HG02588 (cell line): ENCODE results near the gene SLC48A1.

Source experiments
- ATAC-seq: cut with Tn5 transposase; IDR thresholded peaks from one replicate; pipeline ENCODE4 v1.9.1; 2021; ENCODE audit warnings: mild to moderate bottlenecking, moderate library complexity; ENCODE audit not compliant: unreplicated experiment

Gene SLC48A1

DNA sequence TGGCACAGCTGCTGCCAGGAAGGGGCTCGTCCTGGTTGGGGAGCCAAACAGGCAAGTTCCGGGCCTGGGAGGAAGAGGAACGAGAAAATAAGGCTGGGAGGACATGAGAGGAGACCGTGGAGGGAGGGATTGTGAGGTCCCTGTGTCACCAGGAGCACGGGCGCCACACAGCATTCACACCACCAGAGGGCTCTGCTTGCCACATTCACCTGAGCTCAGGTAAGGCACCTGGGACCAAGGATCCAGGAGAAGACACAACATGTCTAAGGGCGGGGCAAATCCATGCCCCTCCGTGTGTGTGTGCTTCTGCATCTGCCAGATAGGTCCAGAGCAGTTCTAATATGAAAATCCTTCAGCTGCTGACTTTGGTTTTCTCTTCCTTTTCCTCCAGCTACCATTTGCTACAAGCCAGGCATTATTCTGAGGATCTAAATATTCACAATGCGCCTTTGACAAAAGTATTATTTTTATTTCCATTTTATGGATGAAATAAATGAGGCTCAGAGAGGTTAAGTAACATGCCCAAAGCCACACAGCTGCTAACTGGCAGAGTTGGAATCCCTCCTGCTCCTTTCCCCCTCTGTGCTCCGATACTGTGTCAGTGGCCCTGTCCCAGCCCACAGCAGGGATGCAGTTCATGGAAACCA is 28.9 kb upstream of the SLC48A1 start:
- no peak for ATAC-seq

DNA sequence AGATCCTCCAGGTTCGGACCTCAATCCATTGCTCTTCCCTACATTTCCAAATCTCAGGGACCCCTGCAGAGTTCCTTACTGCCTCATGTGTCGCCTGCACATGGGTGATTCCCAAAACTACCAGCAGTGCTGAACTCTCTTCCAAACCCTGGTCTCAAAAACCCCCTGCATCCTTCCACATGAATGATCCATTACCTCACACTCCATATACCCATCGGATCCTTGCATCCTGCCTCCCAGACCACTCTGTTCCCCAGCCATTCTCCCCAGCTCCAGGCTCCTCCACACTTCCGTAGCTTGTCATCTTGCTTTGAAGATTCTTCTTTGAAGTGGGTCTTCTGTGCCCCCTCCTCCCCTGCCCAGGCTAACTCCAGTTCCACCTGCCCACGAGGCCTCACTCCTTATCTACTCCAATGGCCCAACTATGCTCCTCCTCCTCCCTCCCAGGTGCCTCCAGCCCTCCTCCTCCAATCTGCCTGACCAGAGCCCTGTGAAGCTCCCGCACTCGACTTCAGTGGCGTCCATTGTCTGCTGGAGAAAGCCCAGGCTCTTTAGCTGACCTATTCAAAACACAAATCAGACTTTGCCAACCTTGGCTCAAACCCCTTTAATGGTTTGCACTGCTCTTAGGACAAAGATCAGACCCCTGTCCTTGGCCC is 28.1 kb upstream of the SLC48A1 start:
- ATAC-seq: no peak

DNA sequence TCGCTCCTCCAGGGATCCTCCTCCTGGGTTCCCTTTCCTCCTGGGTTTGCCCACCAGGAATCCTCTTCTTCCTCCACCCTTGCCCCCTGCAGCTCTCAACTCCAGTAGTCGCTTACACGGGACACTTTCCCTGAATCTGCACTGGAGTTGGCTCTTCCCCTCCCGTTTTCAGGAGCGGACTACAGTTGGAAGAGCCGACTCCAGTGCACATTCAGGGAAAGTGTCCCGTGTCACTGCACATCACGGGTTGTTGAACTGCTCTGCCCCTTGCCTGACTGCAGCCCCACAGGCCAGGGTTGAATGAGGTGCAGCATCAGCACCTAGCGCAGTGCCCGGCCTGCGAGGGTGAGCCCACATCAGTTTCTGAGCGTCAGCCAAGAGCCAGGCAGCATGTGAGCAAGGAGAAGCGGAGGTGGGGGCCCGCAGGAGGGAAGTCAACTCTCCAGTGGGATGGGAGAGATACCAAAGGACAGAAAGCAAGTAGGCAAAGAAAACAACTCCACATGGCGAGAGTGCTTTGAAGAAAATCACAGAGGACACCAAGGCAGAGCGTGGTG is 27.5 kb upstream of the SLC48A1 start:
- ATAC-seq: no peak

DNA sequence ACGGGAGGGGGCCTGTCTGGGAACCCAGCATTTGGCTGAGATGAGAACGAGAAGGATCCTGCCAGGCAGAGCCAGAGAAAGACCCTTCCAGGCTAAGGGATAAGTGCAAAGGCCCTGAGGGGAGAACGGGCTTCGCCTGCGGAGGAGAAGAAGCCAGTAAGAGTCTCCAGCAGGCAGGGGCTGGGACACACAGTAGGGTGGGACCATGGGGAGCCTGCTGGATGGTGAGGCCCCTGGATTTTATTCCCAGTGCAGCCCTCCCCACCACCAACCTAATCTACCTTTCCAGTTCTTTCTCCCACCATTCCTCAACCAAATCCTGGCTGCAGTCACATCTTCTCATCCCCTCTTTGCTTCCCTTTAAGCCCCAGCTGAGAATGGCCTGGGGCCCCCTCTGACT is 27.0 kb upstream of the SLC48A1 start:
- no peak for ATAC-seq

DNA sequence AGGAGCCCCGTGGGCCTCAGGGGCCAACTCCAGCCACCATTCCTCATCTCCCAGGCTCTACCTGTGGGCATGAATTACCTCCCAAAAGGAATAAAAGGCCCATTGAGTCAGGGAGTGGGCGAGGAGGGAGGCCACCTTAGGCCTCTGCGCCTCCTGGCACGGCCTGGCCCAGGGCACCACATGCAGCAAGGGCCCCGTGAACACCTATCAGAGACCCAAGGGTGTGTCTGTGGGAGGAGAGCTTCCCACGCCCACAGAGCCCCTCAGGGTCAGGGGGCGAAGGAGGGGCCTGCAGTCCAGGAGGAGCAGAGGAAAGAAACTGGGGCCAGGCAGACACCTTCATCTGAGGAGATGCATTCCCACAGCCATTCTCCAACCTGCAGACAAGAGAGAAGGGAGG is 26.5 kb upstream of the SLC48A1 start:
- ATAC-seq: no peak

DNA sequence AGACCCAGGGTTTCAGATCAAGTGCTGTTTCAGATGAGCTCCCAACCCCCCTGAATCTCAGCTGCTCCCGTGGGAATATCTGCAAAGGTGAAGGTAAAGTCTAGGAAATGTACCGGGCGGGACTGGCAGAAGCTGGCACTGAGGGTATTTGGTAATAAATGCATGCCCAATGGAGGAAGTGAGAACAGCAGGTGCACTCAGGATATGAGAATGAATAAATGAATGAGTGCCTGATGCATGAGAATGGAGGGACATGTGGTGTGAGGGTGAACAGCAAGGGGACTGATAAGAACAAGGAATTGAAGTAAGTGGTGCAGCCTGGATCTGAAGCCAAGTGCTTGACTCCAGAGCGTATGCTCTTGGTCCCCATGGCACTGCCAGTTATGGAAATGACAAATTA is 25.9 kb upstream of the SLC48A1 start:
- no peak for ATAC-seq

DNA sequence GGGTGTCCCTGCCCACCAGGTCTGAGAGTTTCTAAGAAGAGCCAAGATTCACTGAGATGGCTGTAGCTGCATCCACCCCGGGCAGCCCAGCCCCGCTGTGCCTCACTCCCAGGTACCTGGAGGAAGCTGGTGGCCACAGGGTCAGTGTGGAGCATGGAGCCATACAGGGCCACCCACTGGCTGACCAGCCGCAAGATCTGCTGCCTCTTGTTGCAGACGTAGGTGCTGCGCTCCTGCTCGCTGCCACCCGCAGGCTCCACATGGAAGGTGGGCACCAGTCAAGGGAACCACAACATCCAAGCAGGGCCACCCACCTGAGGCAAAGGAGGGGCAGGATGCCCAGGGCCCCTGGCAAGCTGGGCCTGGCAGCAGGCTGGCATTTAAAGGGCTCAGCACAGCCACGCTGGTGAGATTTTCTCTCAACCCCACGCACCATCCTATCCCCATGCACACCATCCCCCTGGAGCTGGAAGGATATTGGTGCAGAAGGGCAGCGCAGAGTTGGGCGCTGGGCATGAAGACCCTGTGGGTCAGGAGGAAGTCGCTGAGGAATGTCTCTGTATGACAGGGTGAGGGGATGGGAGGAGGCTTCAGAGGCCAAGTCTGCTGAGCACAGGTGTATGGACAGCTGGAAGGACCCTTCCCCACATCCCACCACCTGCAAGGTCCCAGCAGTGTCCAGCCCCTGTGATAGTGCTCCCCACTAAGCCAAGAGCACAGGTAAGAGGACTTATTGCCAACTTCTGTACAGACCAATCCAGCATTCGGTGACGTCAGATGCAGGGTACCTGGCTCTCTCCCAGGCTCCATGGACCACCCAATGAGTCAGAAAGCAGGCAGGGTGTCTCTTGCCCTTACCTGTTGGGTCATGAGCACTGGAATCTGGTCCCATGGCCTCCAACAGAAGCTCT is 25.2 kb upstream of the SLC48A1 start:
- no peak for ATAC-seq

DNA sequence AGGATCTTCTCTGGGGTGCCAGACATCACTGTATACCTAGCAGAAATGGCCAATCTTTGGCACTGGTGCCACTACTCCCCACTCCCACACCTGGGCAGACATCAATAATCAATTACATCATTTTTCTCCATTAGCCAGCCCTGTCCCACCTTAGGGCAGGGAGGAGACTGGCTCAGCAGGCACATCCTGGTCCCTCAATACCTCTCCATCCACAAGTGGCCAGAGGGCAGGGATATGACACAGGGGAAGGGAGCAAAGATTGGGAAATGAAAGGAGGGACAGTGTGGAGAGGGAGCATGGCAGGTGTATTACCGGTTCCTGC is 24.6 kb upstream of the SLC48A1 start:
- ATAC-seq: no peak

DNA sequence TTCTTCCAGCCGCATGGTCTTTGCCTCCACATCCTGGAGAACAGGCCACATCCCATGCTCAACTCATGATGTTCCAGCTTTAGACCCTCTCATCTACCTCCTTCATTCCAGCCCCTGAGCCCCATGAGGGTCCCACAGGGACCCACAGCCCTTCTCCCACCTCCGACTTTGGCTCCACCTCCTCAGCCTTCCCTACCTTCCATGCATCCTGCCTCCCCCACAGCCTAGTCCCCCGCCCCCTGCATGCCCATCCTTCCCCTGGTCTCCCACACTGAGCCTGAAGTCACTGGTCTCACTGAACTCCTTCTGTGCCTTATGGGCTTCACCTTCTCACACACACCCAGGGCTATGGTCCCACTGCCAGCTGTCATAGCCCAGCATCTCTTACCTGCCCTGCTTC is 24.1 kb upstream of the SLC48A1 start:
- ATAC-seq: no peak

DNA sequence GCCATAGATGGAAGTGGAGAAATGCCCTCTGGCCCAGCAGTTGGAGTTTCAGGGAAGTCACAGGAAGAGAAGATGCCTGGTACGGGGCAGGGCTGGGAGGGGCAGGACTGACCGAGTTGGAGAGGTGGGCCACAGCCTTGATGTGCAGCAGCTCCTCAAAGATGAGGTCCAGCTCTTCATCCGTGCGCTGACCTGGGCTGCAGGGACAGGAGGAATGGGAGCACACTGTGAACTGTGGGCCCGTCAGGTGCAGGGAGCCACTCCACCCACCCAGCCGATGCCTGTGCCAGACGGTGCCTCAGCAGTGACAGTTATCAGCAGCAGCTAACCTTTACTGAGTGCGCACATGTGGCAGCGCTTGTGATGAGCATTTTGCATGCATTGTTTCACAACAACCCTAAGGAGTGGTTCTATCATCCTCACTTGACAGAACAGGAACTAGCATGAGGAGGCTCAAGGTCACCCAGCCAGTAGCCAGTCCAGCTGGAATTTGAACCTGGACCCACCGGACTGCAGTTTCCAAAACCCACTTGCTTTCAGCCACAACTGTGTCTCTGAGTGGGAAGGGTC is 22.7 kb upstream of the SLC48A1 start:
- ATAC-seq: no peak

DNA sequence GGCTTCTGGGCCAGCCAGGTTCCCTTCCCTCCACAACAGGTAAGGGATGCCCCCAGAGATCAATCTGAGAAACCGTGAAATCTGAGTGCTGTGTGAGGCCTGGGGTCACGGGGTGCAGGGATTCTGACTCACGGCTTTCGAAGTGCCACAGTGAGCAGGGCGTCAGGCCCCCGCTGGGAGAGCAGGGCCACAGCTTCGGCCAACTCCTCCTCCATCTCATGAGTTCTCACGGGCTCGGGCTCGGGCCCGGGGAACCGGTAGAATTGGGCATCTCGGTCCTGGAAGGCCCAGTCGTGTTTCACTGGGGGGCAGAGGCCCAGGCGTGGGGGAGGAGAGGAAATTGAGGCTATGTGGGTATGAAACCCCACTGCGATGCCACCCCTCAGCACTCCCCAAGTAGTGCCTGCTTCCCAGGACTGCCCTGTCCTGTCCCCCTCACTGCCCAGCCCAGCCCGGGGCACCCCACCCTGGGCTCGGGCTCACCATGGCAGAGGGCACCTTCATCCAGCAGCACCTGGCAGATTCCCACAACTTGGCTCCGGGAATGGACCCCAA is 22.0 kb upstream of the SLC48A1 start:
- no peak for ATAC-seq

DNA sequence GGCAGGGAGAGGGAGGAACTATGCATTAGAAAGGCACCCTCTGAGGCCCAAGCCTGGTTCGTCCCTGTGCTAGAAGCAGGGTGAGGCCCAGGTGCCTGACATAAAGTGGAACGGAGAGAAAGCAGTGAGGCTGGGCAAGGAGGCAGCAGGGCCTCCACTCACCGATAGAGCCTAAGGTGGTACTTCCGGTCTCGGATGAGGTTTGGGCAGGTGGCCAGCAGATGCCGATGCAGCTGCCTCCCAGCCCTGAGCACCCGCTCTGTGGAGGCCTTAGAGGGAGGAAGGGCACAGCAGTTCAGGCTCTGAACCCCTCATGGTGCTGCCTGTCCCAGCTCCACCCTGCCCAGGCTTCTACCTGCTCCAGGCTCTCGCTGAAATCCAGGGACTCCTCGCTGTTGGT is 21.5 kb upstream of the SLC48A1 start:
- no peak for ATAC-seq

DNA sequence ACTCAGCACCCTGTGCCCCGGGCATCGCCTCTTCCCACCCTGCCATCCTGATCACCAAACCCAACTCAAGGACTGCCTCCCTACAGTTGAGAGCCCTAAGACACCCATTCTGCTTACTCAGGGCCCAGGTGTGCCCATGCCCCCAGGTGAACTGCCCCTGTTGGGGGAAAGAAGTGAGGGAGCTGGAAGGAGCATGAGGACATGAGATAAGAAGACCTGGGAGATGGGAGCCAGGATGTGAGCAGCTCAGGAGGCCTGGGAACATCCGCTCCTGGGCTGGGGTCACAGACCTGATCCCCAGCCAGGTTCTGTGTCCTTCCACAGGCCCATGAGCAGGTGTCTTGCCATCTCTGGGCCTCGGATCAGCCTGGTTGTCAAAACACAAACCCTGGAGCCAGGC is 20.9 kb upstream of the SLC48A1 start:
- no peak for ATAC-seq

DNA sequence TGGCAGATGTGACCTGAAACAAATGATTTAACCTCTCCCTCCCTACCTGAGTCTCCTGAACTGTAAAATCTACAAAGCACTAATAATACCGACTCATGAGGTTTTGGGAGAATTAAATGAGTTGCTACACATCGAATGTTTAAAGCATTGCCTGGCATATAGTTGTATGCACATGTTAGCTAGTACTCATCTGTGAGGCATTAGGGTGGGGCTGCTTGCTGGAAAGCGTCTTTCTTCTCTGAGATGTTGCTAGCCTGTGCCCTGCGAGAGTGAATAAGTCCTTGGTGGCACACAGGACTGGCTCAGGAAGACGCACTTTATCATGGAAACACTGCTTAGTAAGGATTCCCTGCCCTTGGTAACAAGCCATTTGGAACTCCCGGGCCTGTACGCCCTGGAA is 20.5 kb upstream of the SLC48A1 start:
- no peak for ATAC-seq

DNA sequence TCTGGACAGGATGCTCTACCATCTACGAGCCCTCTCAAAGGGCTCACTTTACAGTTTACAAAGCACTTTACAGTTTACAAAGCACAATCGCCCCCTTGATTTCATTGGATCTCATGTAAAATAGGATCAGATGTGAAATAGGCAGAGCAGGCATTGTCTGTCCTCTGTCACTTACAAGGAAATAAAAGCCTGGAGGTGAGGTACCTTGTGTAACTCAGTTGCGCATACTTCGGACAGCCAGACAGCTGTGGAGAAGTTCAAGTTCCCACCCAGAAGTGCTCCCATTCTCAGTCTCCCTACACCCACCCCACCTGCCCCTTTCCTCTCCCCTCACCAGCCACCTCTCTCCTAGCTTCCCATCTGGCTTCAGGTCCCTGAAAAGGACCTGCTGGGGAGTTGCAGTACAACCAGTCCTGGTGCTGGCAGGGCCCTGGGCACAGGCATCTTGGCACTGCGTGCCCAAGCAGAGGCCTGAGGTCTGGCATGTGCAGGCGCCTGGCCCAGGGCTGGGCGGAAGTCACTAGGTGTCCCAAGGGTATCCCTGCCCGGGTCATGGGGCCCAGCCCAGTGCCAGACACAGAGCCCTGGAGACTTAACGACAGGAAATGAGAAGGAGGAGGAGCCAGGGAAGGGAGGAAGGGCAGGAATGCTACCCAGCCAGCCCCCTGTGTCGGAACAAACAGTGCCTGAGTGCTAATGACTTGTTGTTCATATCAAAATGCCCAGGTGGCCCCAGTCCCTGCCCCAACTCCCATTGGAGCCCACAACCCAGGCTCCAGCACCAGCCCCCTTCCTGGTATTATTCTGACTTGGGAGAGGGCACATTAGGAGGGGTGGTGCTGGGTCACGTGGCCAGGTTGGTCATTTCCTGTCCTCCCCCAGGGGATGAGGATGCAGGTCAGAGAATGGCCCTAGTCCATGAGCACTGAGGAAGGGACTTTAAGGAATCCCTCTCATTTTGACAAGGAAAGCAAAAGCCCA is 19.7 kb upstream of the SLC48A1 start:
- no peak for ATAC-seq

DNA sequence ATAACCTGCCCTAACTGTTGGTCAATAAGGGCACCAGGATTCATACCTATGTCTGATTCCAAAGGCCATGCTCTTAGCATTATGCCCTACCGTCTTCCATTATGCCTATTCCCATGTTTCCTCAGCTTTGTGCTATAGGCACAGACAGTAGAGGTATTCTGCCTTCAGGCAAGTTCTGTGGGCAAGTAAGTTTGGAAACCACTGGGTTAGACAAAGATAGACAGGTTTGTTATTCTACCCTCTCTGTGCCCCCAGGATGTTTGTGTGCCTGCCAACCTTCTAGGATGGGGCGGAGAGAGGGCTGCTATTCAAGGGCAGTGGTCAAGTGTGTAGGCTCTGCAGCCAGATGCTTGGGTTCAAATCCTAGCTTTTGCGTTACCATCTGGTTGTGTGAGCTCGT is 18.9 kb upstream of the SLC48A1 start:
- ATAC-seq: no peak

DNA sequence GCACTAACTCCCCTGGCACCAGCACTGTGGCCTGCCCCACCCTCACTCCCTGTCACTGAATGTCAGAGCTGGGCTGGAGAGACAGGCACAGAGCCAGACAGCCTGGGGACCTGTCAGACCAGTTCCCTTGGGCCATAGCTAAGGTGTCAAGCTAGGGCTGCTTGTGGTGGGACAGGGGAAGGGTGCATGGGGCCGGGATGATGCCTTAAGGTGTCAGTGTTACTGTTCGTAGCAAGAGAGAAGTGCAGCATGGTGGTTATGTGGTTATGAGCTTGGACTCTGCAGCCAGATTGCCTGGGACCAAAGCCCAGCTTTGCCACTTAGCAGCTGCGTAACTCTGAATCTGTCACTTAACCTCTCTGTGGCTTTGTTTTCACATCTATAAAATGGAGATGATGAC is 18.2 kb upstream of the SLC48A1 start:
- no peak for ATAC-seq

DNA sequence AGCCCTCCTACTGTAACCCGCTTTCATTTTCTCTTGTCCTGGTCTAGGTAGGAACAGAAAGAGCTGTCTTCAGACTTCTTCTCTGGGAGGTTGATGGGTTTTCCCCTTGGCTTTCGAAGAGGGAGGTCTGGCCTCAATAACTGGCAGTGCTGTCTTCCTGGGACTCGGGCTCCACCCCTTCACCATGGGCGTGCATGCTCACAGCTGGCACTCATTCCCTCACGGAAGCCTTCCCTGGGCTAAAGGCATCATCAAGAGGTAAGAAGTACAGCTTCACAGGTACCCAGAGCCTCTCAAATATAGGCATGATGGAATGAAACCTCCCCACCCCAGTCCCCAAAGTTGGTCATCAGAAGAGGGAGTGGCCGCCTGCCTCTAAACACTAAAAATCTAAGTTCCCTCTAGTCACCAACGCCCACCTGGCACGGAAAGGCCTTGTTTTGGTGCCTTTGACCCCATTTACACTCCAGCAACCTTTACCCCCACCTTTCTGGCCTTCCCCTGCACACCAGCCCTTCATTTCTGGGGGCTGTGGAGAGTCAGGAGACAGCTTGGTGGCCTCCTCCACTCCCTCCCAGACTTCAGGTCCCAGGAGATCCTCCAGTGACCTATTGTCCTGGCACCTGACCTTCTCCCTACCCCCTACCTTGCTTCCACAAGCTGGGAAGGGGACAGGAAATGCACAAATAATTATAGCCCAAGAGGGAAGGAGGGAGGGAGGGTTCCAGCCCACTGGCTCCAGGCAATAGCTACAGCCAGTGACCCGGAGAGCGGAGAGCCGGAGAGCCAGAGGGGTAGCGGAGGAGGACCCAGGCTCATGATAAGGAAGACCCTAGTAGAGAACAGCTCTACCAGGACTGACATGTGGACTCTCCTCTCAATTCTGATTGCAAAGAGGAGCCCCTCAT is 17.1 kb upstream of the SLC48A1 start:
- peak; percentile 71 for ATAC-seq

DNA sequence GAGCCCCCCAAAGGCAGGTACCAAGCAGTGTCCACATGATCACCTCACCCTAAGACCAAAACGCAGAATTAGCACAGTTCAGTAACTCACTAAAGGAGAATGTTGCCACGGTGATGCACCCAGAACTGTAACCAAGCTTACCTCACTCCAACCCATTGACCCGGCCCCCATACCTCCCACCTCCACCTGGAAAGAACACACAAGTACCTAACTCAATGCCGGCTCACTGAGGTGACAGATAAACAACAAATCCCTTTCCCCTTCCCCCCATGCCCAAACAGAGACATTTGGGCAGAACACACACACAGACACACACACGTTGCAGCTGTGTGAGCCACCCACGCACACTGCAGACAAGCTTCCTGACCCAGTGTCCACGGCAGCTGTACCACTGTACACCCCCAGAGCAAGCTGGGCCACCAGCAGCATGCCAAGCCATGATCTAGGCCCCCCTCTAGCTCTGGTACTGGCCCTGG is 15.6 kb upstream of the SLC48A1 start:
- ATAC-seq: no peak
